Right hindlimb (tissue), 1 donor: Measurements from ENCODE around the gene CATSPER3.

ENCODE experiments used
- DNase-seq: peaks from one replicate; pipeline ENCODE4 v3.0.0-alpha.2; 2018

The CATSPER3 gene

DNA sequence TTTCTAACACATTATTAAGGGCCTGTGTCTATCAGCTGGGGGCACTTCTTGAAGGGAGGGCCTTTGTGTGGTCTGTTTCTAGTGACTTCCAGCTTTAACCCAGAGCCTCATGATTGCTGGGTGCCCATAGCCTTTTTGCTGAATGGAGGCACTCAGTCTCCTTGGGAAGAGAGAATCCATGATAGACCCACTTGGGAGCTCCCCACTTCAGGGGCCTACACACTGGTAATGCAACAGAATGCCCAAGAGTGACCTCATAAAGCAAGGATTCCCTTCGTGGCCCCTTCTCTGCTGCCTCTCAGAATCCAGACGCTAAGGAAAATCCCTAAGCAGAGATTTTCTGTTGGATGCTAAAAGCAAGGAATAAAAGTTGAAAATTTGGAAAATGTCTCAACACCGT lies at the start of gene CATSPER3:
Gene CATSPER3, plus strand, starts transcription at position 301 of the 400 bp plus-strand sequence. Its CDS starts 85 bp downstream, at position 386.
- DNase-seq: no peak

DNA sequence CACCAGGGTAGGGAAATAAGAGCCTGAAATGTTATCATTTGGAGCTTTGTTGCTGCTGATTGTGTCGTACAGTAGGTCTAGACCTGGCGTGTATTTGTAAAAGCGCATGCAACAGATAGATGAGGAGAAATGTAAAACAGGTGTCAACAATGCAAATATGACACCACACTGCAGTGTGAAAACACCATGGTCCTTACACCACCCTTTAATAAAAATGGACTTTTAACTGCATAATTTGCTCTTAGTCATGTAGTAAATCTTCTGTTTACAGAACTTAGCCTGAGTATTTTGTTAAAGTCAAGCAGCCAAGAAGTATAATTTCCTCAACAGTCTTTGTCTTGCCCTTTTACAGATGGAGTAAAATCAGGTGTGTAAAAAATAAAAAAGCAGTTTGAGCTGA lies 48.8 kb upstream of the CATSPER3 start:
- DNase-seq: no peak

DNA sequence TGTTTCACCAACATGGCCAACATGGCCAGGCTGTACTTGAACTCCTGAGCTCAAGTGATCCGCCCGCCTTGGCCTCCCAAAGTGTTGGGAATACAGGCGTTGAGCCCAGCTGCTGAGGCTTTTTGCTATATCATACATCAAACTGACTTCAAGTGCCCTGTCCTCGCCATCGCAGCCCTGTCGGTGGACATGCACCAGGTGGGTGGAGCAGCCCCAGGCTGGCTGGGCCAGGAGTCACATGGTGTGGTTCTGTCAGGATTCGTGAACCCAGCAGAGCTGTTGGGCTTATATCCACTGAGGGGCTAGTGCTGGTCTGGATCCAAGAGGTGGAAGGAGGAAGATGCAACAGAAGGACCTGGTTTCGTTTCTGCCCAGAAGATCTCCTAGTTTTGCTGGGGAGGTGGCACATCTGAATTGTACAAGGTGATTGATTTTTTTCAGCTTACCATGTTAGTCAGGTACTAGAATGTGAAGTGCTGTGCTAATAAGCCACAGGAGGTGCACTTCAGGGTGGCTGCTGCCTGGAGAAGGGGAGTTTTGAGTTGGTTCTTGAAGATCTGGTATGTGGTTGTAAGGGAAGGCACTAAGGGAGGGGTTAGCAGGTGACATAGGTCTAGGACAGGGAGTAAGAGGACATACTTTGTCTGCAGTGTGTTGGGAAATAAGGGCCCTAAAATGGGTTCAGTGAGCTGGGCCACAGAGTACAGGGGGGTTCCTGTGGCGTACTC lies 46.7 kb upstream of the CATSPER3 start:
- no peak for DNase-seq

DNA sequence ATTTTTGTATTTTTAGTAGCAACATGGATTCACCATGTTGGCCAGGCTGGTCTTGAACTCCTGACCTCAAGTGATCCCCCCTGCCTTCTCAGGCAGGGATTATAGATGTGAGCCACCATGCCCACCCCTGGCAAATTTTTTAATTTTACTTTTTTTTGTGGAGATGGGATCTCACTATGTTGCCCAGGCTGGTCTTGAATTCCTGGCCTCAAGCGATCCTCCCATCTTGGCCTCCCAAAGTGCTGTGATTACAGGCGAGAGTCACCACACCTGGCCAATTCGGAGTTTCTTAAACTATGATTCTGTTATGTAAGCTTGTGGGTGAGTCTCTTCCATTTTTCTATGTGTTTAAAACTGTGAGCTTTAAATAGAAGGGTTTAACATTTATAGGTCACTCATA lies 35.2 kb upstream of the CATSPER3 start:
- no peak for DNase-seq

DNA sequence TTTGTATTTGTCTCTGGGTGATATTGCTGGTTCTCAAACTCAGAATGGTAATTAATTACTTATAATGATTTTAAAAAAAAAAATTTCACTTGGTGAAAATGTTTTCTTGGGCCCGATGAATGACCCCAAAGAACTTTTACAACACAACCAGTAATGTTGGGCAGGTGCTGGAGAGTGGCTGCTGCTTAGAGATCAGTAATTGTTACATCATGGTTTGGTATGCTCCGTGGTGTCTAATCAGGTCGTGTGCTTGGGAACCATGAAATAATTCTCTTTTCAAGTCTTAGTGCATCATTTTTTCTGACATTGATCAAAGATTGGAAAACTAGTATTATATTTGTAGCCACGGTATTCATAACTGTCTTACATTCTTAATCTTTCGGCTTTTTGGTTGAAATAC lies 33.5 kb upstream of the CATSPER3 start:
- DNase-seq: no peak

DNA sequence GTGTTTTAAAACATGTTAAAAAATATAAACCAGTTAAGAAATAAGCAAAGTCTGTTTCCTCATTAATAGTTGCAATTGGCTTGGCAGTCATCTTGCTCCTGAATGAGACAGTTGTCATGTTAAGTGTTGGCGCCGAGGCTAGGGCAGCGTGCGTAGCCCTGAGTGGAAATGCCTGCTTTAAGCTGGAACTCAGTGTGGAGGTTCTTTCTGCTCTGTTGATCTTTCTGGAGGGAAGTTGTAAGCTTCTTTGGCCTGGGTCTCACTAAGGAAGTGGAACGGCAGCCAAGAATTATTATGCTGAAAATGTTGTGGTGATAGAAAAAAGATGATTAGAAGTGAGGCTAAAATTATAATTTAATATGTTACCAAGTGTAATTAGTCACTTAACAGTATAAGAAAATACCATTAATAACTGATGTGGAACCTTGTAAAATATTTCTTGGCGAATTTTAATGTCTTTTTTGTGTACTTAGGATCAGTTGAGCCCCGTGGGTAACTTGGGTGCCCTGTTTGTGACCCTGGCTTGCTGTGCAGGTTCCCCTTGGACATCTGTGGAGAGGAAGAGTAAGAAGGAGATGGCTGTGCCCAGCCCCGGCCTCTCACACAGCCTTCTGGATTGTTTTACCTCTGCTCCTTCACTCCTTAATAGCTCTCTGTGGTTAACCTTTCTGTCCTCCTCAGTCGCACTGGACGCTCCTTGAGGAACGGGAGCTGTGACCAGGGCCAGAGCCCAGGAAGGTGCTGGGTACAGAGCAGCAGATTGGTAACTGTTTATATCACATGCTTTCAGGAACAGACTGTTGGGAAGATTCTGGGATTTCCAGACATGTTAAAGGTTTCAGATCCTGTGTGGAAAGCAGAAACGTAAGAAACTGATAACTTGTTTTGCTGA lies 31.8 kb upstream of the CATSPER3 start:
- DNase-seq: no peak

DNA sequence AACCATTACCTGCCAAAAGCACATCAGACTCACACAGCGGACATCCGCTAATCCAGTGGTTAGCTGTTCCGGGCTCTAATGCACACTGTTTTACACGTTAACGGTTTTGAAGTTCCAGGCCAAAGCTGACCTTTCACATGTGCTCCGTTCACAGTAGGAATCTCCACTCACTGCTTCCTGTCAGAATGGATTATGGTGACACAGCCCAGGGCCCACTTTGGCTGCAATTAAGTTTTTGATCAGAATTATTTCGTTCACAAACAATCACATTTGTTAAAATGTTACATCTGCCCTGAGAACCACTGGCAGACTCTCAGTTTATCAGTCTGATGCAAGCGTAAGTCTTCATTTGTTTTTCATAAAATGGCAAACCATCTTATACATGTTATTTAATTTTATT lies 30.2 kb upstream of the CATSPER3 start:
- no peak for DNase-seq

DNA sequence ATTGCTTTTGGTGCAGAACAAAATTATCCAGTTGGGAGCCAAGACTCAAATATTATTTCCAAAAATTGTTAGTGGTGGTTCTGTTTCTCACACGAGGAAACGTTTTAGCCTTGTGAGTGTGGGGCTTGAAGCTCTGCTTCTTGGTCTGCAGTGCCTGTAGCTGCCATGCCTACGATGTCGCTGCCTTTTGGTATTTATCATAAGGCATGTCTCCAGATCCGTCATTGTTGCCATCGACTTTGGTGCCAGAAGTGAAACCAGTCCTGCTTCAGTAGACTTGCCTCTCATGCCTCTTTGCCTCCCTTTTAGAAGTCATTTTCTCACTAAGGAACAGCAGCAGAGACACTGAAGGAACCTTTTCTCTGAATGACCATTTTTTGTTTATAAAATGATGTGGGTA lies 29.7 kb upstream of the CATSPER3 start:
- no peak for DNase-seq

DNA sequence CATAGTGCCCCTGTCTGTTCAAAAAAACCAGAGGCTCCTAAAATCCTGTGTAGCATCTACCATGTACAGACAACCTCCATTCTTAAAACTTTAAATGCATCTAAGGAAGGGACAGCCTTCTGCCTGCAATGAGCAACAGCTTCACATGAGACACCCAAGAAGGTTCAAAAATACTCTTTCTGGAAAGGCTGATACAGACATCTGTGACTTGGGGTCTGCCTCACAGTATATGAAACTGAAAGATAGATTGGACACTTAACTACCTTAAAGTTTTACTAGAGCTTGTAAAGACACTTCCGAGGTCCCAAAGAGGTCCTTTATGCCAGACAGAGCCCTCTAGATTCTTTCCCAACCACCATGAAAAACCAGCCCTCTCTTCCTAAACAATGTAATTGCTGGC lies 28.2 kb upstream of the CATSPER3 start:
- DNase-seq: no peak

DNA sequence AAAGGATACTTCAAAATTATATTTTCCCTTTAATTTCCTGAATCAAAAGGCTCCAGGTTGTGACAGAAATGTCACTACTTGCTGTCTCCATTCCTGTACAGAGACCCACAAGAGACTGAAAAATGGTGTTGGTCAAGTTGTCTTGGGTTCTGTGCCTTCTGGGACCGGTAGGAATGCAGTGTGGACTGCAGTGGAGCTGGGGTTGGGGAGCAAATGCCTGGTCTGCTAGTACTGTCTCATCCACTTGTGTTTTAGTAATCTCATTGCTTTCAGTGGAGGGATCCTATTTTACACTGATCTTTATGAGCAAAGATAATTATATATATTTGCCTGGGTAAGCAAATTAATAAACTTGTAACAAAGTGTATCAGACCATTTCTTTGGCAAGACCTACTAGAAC lies 24.2 kb upstream of the CATSPER3 start:
- no peak for DNase-seq

DNA sequence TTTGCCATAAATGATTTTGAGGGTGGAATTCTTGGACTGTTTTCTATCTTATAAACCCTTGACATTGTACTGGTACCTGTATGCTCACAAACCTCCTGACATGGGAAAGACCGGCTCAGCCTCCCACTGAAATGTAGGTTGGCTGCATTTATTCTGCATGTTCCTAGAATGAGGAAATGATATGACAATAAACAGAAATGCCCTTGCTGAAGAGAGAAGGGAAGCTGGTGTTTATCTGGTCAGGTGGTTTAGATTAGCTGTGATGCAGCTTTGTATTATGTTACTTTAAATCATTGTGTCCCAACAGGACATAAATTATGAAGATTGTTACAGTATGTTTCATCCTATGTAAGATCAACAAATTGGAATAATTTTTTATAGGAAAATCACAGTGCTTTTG lies 23.1 kb upstream of the CATSPER3 start:
- no peak for DNase-seq

DNA sequence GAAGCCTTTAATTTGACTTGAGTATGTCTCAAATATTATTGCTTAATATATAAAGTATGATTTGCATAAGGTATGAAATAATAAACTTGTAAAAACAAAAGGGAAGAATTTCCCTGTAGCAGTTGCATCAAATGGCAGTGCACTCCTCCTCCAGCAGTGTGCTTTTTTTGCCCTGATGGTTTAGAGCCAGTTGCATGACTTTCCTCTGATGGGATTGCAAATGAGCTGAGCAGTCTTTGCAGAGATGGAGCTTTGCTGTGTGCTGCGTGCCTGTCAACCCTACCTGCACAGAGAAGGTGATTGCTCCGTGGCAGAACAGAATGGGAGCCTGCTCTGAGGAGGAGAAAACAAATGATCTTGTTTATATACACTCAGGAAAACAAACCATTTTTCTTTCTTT lies 22.7 kb upstream of the CATSPER3 start:
- no peak for DNase-seq

DNA sequence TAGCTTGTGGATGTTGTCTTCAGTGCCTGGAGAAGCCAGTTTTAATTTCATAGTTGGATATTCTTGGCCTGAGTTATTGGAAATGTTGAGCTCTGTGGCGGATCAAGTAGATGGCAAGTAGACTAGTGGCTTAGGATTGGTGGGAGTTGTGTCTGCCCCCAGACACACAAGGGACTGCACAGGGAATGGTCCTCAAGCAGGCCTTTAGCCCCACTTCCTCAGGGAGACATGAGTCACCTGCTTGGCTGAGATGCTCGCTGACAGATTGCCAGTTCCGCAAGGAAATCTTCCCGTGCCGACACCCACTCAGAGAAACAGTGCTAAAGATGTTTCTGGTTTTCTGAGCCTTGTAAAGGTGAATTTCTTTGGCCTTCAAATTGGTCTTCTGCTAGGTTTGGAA lies 18.8 kb upstream of the CATSPER3 start:
- peak; percentile 53 for DNase-seq

DNA sequence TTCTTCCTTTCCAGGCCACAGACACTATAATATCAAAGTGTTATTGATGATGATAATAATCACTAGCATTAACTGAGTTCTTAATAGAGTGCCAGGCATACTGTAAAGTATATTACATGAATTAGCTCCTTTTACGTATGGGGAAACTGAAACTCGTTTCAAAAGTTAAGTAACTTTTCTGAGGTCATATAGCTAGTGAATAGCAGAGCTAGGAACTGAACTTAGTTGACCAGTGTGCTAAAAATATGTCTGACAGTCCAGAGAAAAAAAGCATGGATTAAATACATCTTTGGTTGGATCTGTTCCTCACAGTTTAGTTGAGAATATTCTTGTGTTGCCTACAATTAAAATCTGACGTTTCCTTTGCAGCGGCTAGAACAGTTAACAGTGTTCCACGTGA lies 18.4 kb upstream of the CATSPER3 start:
- DNase-seq: no peak

DNA sequence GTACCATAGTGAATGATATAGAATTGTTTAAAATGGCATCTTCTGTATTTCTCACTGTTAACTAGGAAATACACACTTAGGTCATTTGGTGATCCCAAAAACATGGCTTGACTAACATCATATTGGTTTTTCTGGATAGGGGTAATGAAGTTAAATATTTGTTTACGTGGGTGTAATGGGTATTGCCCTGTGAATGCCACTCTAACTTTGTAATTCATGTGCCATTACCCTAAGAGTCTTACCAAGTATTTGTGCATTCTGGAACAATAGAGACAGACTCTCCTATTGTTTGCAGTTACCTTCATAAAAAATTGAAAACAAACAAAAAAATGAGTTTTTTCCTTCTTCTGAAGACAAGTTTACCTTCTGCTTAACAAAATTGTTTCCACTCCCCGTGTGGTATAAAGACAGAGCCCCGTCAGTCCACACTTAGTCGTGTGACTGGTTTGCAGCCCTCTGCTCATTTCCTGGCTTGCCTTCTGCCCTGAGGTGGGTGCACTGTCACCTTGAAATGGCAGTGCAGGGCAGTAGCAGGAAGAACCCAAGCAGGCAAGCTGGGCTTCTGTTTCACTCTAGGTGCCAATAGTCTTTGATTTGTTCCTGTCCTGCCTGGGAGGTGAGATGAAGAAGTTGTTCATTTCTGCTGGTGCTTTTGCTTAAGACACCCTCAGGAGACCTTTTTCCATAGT lies 9.6 kb upstream of the CATSPER3 start:
- no peak for DNase-seq

DNA sequence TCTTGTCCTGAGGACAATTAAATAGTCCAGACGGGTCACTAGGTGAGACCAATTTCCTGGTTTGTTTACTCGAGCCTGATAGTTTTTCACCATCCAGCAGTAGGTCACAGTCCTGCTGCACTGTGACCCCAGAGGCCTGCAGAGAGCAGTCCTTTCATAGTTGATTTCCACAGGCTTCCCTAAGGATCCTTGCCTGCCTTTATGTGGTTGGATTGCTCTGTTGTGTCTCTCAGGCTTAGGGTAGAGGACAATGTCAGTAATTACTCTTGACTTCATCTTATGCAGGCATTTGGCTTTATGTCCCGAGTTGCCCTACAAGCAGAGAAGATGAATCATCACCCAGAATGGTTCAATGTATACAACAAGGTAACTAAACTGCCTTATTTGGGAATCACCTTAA lies 9.0 kb upstream of the CATSPER3 start:
- no peak for DNase-seq

DNA sequence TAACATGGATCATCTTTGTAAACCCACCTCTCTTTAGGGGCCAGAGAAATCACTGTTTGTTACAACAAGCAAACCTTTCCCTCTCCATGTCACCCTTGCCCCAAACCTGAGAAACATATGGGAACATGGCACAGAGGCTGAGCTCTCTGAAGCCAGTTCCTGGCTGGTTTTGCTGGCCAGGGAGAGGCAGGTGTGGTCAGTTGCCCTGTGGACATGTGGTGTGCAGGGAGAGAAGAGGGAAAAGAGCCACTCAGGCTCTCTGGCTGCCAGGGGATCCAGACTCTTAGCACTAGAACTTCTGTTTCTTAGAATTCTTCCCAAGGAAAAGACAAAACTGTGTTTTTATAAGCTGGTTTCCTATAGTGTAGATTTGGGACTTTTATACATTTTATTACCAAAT lies 4.6 kb upstream of the CATSPER3 start:
- no peak for DNase-seq

DNA sequence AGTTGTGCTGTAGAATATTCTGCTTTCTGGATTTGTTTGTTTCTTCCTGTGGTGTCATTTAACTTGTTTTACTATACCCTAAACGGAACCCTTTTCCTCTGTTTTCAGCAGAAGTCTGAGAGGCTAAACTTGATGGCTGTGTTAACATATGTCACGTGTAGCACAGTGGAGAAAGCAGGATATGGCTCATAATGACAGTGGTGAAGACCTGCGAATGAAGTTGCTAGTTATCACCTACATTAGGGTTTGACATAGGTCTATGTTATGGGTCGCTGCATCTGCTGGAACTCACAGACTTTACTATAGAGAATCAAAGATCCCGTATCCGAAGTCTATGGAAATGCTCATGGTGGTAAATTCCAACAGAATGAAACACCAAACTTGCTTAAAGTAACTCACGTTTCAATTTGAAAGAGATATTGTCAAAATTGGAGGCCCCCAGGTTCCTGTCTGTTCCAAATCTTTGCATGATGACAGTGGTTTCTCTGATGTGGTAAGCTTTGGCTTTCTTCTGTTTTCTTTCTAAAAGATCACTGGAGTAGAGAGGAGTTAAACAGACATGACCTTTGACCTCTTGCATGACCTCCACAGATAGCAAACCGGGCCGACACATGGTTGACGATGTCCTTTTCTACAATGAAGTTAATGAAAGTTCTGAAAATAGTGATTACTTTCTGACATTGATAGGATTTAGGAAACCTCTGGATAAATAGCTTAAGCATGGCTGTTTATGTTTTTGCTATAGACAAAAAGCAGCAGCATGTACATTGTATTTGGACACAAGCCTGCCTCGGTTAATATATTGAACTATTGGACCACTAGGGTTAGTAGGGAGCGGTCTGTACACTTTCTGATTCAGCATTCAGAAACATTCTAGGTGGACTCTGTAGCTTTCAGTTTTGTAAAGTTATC lies 3.1 kb upstream of the CATSPER3 start:
- no peak for DNase-seq

DNA sequence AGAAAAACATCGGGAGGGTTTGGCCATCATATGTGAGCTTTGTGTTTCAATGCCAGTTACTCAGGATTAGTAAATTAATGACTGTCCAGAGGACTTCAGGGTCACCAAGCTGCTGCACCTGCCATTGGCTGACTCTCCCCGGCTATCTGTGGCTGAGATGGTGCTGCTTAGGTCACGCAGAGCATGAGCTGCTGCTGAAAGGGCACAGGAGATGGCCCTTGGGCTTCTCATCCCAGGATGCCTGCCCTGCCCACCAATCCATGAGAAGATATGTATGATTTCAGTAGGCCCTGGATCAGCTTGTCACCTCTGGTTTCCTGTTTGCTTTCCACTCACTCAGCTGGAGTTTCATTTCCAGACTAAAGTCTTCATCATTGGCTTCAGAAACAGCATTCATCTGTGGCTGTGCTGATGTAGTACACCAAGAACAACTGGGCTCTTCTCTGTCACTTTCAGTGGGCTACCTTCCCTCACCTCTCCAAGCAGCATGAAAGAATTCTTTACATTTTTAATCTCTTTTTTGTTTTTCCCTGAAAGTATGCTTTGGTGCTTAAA lies 2.4 kb upstream of the CATSPER3 start:
- DNase-seq: no peak

DNA sequence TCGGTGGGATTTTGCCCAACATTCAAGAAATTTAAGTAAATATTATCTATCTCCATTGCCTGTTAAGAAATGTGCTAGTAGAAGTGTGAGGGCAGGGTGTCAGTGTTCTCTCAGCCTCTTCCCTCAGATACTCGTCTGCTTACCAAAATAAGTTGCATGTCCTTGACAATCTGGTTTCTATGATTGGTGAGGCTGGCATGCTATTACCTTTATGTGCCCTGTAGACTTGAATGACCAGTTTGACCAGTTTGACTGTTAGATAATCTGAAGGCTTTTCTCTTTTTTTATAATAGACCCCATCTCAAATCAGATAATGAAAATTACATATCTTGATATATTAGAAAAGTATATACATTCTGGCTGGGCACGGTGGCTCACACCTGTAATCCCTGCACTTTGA lies 348 bp downstream of the CATSPER3 start:
- DNase-seq: no peak

DNA sequence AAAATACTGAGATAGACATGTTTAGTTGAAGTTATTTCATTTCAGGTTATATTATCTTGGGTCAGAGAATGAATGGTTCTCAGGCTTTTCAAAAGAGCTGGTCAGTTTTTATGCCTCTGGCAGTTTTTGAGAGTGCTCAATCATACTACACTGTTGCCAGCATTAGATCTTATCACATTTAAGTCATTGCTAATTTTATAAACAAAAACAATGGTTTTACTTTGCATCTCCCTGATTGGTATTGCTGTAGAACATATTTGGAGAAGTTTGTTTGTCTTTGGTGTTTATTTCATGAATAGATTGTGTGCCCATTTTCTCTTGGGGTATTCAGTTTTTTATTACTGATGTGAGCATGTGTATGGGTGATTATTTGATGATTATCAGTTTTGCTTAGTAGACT lies 1.5 kb downstream of the CATSPER3 start:
- no peak for DNase-seq

DNA sequence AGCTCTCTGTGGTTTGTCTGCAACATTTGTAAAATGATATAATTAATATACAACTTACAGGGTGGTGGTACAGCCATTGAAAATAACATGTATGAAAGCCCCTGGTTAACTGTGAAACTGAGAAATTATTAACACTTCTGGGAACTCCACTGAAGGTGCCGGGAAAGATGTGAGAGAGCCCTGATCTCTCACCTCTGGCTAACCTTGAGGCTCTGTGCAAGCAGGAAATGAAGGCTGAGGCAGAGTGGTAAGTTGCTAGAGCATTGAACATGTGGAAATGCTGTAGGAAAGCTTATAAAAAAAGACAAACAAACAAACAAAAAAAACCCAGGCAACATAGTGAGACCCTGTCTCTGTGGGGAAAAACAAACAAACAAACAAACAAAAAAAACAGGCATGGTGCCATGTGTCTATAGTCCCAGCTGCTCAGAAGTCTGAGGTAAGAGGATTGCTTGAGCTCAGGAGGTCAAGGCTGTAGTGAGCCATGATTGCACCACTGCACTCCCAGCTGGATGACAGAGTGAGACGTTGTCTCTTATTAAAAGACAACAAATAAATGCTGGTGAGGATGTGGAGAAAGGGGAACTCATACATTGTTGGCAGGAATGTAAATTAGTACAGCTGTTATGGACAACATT lies 7.5 kb downstream of the CATSPER3 start:
- DNase-seq: no peak
